Mesendoderm (in vitro differentiated cells): ENCODE results near the gene SUN3.
A peak's percentile ranks its signal among the peaks of the same experiment; 100 is the strongest.

Experiments used
- DNase-seq: peaks from one replicate; pipeline ENCODE4 v3.0.0; 2013
- H2AK5ac ChIP-seq: 2 replicates; pipeline ENCODE4 v1.6.1; 2013; ENCODE audit warnings: low read length, inconsistent platforms
- H2BK120ac ChIP-seq: 2 replicates; pipeline ENCODE4 v1.6.1; 2013; ENCODE audit warnings: low read depth, mild to moderate bottlenecking, low read length, moderate library complexity, mixed read lengths
- H2BK15ac ChIP-seq: replicated peaks from 2 replicates; pipeline ENCODE4 v1.6.1; 2013; ENCODE audit warnings: low read depth, mild to moderate bottlenecking, moderate library complexity
- H2BK5ac ChIP-seq: 2 replicates; pipeline ENCODE4 v1.6.1; 2013; ENCODE audit warnings: low read length, inconsistent platforms
- H3K18ac ChIP-seq: 2 replicates; pipeline ENCODE4 v1.6.1; 2013; ENCODE audit warnings: mild to moderate bottlenecking, low read length, mixed read lengths
- H3K23ac ChIP-seq: one replicate; pipeline ENCODE4 v1.6.1; 2013; ENCODE audit warnings: low read length
- H3K27ac ChIP-seq: 2 replicates; pipeline ENCODE4 v1.5.1; 2013; ENCODE audit warnings: low read depth, mild to moderate bottlenecking, inconsistent platforms, low read length, moderate library complexity
- H3K27me3 ChIP-seq: 2 replicates; pipeline ENCODE4 v1.6.1; 2013; ENCODE audit warnings: low read length, control low read depth, mild to moderate bottlenecking, inconsistent platforms; ENCODE audit not compliant: insufficient read depth, poor library complexity
- H3K36me3 ChIP-seq: 2 replicates; pipeline ENCODE4 v1.6.1; 2013; ENCODE audit warnings: low read length, inconsistent platforms; ENCODE audit not compliant: control insufficient read depth, insufficient read depth
- H3K4ac ChIP-seq: one replicate; pipeline ENCODE4 v1.6.1; 2013; ENCODE audit warnings: low read depth, mild to moderate bottlenecking, low read length, moderate library complexity
- H3K4me1 ChIP-seq: 2 replicates; pipeline ENCODE4 v1.6.1; 2013; ENCODE audit warnings: low read depth, low read length, inconsistent platforms; ENCODE audit not compliant: control insufficient read depth
- H3K4me2 ChIP-seq: 2 replicates; pipeline ENCODE4 v1.6.1; 2013; ENCODE audit warnings: low read length
- H3K4me3 ChIP-seq: 2 replicates; pipeline ENCODE4 v1.5.1; 2013; ENCODE audit warnings: mild to moderate bottlenecking, low read length
- H3K56ac ChIP-seq: one replicate; pipeline ENCODE4 v1.6.1; 2013; ENCODE audit warnings: low read length
- H3K79me1 ChIP-seq: 2 replicates; pipeline ENCODE4 v1.6.1; 2013; ENCODE audit warnings: low read length, inconsistent platforms
- H3K79me2 ChIP-seq: 2 replicates; pipeline ENCODE4 v1.6.1; 2013; ENCODE audit warnings: mild to moderate bottlenecking, low read length; ENCODE audit not compliant: control insufficient read depth, insufficient read depth
- H3K9ac ChIP-seq: 2 replicates; pipeline ENCODE4 v1.6.1; 2013; ENCODE audit warnings: low read length, inconsistent platforms
- H4K5ac ChIP-seq: one replicate; pipeline ENCODE4 v1.6.1; 2013; ENCODE audit warnings: low read length
- H4K8ac ChIP-seq: one replicate; pipeline ENCODE4 v1.6.1; 2013; ENCODE audit warnings: low read depth, mild to moderate bottlenecking, control low read depth, low read length, moderate library complexity
- WGBS: extraction: QIAGEN DNeasy Blood & Tissue Kit; methylation state at CpG from one replicate; pipeline ENCODE4 v1.1.7; 2013; ENCODE audit warnings: low lambda C conversion rate, missing lambda C conversion rate; ENCODE audit not compliant: insufficient coverage; ENCODE audit errors: extremely low coverage; 5-methylcytosine and 5-hydroxymethylcytosine counted together

The SUN3 gene

DNA sequence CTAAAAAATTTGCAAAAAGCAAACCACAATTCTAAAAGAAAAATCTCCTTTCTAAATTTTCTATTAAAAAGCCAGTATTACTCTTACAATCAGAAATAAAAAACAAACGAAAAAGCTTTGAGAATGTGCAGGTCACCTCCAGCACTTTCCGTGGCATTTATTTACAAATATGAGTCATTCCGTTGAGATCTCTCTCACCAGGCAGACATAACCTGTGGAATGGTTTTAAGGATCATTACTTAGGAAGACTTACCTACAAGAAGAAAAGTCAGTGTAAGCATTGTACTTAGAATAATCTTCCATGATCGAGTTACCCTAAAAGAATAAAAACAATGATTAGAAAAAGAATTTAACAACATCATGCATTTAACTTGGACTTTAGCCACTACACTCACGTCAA is 3.3 kb downstream of the SUN3 start:
- H2BK5ac ChIP-seq: no peak overlapping the region
- H4K5ac ChIP-seq: no peak overlapping the region
- no peaks in the 10 kb centered on the region for H3K79me1 ChIP-seq
- H2BK120ac ChIP-seq: no peak overlapping the region
- no peak overlapping the region for H4K8ac ChIP-seq
- H3K23ac ChIP-seq: no peak overlapping the region
- no peaks in the 10 kb centered on the region for H3K36me3 ChIP-seq
- H3K4me1 ChIP-seq: no peaks in the 10 kb centered on the region
- 100% methylated on average over 1 of the region's 5 CpGs for WGBS
- H3K4me2 ChIP-seq: no peak overlapping the region
- DNase-seq: no peak
- H3K4me3 ChIP-seq: no peak overlapping the region
- H3K4ac ChIP-seq: no peak overlapping the region
- H2BK15ac ChIP-seq: no peak overlapping the region
- H2AK5ac ChIP-seq: no peak overlapping the region
- H3K9ac ChIP-seq: no peak overlapping the region
- no peak overlapping the region for H3K18ac ChIP-seq
- no peaks in the 10 kb centered on the region for H3K79me2 ChIP-seq
- H3K27ac ChIP-seq: no peak overlapping the region
- H3K27me3 ChIP-seq: no peaks in the 10 kb centered on the region
- H3K56ac ChIP-seq: no peak overlapping the region

DNA sequence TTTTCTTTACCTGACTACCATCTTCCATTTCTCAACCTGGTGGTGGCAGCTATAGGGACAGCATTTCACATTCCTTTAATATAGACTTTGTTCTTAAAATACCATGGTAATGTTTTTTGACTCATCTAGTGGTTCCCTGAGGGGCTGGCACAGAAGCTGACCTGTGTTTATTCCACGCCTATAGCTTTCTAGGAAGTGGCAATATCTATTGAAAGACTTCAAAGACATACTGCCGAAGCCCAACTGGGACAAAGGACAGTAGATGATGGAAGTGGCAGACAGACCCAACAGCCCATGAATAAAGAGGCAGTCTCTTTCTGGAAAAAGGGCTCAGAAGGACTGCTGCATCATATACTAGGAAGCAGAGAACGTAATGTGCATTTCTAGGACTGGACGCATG is 11.2 kb downstream of the SUN3 start:
- Histone ChIP-seq H2BK15ac (no peak overlapping the region), H3K36me3 (no peaks in the 10 kb centered on the region), H3K4ac (no peak overlapping the region), H3K23ac (no peak overlapping the region), H3K4me2 (no peak overlapping the region), H3K56ac (no peak overlapping the region), H3K18ac (no peak overlapping the region), H3K9ac (no peak overlapping the region), H2BK5ac (no peak overlapping the region), H4K8ac (no peak overlapping the region), H3K4me1 (no peaks in the 10 kb centered on the region), H4K5ac (no peak overlapping the region), H2BK120ac (no peak overlapping the region), H3K79me2 (no peaks in the 10 kb centered on the region), H2AK5ac (no peak overlapping the region), H3K79me1 (no peaks in the 10 kb centered on the region), H3K27ac (no peak overlapping the region), H3K4me3 (no peak overlapping the region), H3K27me3 (no peaks in the 10 kb centered on the region)
- no CpG with 5 or more reads among the region's 4 CpGs for WGBS
- no peak for DNase-seq

DNA sequence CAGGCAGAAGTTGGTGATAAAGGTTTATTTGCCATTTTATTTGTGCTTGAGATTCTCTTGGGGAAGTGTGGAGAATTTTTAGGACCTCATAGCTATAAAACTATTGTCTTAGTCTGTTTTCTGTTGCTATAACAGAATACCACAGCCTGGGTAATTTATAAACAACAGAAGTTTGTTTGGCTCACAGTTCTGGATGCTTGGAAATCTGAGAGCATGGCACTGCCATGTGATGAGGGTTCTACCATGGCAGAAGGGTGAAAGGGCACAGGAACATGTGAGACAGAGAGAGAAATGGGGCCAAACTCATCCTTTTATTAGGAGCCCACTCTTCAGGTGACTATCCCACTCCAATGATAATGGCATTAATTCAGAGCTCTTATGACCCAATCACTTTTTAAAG is 12.3 kb downstream of the SUN3 start:
- no peak overlapping the region for H2AK5ac ChIP-seq
- no peak overlapping the region for H4K8ac ChIP-seq
- no peak overlapping the region for H3K4me3 ChIP-seq
- no peak overlapping the region for H3K23ac ChIP-seq
- no peak overlapping the region for H3K18ac ChIP-seq
- H3K36me3 ChIP-seq: no peaks in the 10 kb centered on the region
- no peak overlapping the region for H3K27ac ChIP-seq
- H3K9ac ChIP-seq: no peak overlapping the region
- H3K4me2 ChIP-seq: no peak overlapping the region
- no peaks in the 10 kb centered on the region for H3K4me1 ChIP-seq
- H2BK5ac ChIP-seq: no peak overlapping the region
- no peak overlapping the region for H3K56ac ChIP-seq
- no peak for DNase-seq
- H2BK120ac ChIP-seq: no peak overlapping the region
- H4K5ac ChIP-seq: no peak overlapping the region
- H3K27me3 ChIP-seq: no peaks in the 10 kb centered on the region
- H3K4ac ChIP-seq: no peak overlapping the region
- no peaks in the 10 kb centered on the region for H3K79me2 ChIP-seq
- H2BK15ac ChIP-seq: no peak overlapping the region
- no peaks in the 10 kb centered on the region for H3K79me1 ChIP-seq

DNA sequence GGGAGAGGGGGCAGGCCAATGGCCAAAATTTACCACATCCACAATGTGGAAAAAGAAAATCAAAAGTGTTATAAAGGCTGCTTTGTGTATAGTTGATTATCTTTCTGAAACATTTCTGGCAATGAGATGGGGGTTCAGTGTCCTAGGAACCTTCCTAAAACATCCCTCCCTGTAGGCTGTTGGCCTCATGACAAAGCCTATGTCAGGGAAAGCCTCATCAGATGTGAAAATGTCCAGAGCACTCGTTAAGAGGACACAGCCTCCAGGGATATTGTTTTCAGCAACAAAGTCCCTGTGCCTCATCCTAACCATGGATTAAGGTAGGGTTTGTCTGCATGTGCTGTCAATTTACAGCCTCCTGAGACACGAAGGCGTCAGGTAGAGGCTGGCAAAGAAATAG is 17.0 kb downstream of the SUN3 start:
- H2AK5ac ChIP-seq: no peak overlapping the region
- H3K9ac ChIP-seq: no peak overlapping the region
- H2BK15ac ChIP-seq: no peak overlapping the region
- H3K56ac ChIP-seq: no peak overlapping the region
- no peak overlapping the region for H3K4ac ChIP-seq
- H3K36me3 ChIP-seq: no peaks in the 10 kb centered on the region
- H3K4me3 ChIP-seq: no peak overlapping the region
- no peaks in the 10 kb centered on the region for H3K79me2 ChIP-seq
- H3K4me1 ChIP-seq: peaks cover 5% of the 10 kb centered on the region
- no peak overlapping the region for H4K5ac ChIP-seq
- WGBS: no CpG with 5 or more reads among the region's 3 CpGs
- DNase-seq: no peak
- H3K27ac ChIP-seq: no peak overlapping the region
- no peak overlapping the region for H3K23ac ChIP-seq
- H3K79me1 ChIP-seq: no peaks in the 10 kb centered on the region
- no peak overlapping the region for H2BK5ac ChIP-seq
- H2BK120ac ChIP-seq: no peak overlapping the region
- H3K4me2 ChIP-seq: no peak overlapping the region
- no peak overlapping the region for H4K8ac ChIP-seq
- H3K27me3 ChIP-seq: no peaks in the 10 kb centered on the region
- H3K18ac ChIP-seq: no peak overlapping the region

DNA sequence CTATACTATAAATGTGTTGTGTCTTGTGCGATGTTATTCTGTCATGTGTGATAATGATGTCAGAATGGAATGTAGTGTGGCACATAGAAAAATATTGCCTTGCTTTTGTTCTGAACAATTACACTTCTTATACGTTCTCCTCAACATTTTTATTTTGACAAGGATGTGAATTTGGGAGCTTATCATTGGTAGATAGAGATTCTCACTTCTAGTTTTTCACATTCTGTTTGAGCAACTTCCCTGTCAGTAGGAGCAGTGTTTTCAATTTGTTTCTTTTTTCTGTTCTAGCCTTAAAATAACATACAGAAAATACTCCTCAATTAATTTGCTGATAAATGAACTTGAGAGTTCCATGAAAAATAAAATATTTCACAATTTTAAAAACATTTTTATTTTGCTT is 17.6 kb downstream of the SUN3 start:
- Histone ChIP-seq H3K4me1 (peaks cover 5% of the 10 kb centered on the region), H3K36me3 (no peaks in the 10 kb centered on the region), H3K18ac (no peak overlapping the region), H3K23ac (no peak overlapping the region), H2AK5ac (no peak overlapping the region), H2BK15ac (no peak overlapping the region), H3K79me2 (no peaks in the 10 kb centered on the region), H2BK5ac (no peak overlapping the region), H3K4me3 (no peak overlapping the region), H3K27ac (no peak overlapping the region), H4K8ac (no peak overlapping the region), H3K79me1 (no peaks in the 10 kb centered on the region), H3K4me2 (no peak overlapping the region), H3K56ac (no peak overlapping the region), H3K27me3 (no peaks in the 10 kb centered on the region), H2BK120ac (no peak overlapping the region), H4K5ac (no peak overlapping the region), H3K9ac (no peak overlapping the region), H3K4ac (no peak overlapping the region)
- WGBS: no CpG with 5 or more reads among the region's 2 CpGs
- DNase-seq: no peak

DNA sequence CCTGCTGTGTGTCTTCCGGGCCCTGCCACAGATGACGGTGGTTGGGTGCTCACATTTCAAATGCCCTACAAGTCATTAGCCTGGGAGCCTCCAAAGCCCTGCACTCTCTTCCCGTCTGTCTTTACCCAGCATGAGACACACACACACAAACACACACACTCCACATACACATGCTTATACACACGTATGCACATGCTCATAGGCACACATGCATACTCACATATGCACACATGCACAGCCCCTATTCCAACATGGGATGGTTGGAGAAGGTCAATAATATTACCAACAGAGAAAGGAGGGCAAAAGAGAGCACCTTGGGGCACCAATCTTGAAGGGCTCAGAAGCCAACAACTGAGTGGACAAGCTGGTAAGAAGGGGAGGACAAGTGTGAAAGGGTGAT is 19.0 kb downstream of the SUN3 start:
- Histone ChIP-seq H3K4me3 (no peak overlapping the region), H3K27me3 (no peaks in the 10 kb centered on the region), H3K79me2 (no peaks in the 10 kb centered on the region), H2BK15ac (no peak overlapping the region), H4K8ac (no peak overlapping the region), H3K4me2 (no peak overlapping the region), H3K4me1 (peaks cover 5% of the 10 kb centered on the region), H3K18ac (no peak overlapping the region), H3K4ac (no peak overlapping the region), H2AK5ac (peak overlapping the region; percentile 34), H3K36me3 (no peaks in the 10 kb centered on the region), H2BK120ac (no peak overlapping the region), H3K27ac (no peak overlapping the region), H3K79me1 (no peaks in the 10 kb centered on the region), H3K9ac (no peak overlapping the region), H2BK5ac (no peak overlapping the region), H4K5ac (no peak overlapping the region), H3K23ac (no peak overlapping the region), H3K56ac (no peak overlapping the region)
- no peak for DNase-seq
- no CpG with 5 or more reads among the region's 4 CpGs for WGBS
